BJ (cell line): ENCODE results near the gene USP14. TPM values are rescaled to one million over a fixed set of nuclear protein-coding genes. Genes with fewer than 3 reads are reported as not detected.

ENCODE experiments used
- CTCF ChIA-PET: fragments of 350-600 bp; formaldehyde crosslinking; extraction: SDS; loops from one replicate; lab custom pipeline; 2021; ENCODE audit warnings: antibody characterized with exemption, inconsistent platforms; lab: Yijun Ruan, JAX
- POLR2A ChIA-PET: fragments of 300-600 bp; sonication (Branson Sonifier 250); formaldehyde crosslinking; extraction: SDS; loops from one replicate; lab custom pipeline; 2021; ENCODE audit warnings: antibody characterized with exemption; lab: Charles Lee
- DNase-seq: peaks from one replicate; pipeline ENCODE4 v3.0.0-alpha.2; 2011; ENCODE audit warnings: low read depth
- H3K27me3 ChIP-seq: 2 replicates; pipeline ENCODE4 v1.6.0; 2011; ENCODE audit warnings: low read length; ENCODE audit not compliant: control insufficient read depth, insufficient read depth
- H3K36me3 ChIP-seq: 2 replicates; pipeline ENCODE4 v1.5.1; 2011; ENCODE audit warnings: low read length; ENCODE audit not compliant: control insufficient read depth, insufficient read depth
- H3K4me3 ChIP-seq: 2 replicates; pipeline ENCODE4 v1.5.1; 2011; ENCODE audit warnings: low read depth, mild to moderate bottlenecking, control low read depth, low read length
- CTCF ChIP-seq: IDR thresholded peaks from 2 replicates; pipeline ENCODE4 v1.5.1; 2011; ENCODE audit warnings: low read depth, mild to moderate bottlenecking, control low read depth, inconsistent platforms, low read length, moderate library complexity; ENCODE audit not compliant: insufficient read depth
- polyA plus RNA-seq: library from polyadenylated mRNA; depleted of rRNA; stranded (reverse); fragments of >200 nt; gene quantifications from 2 replicates; pipeline ENCODE4 v1.2.3, GENCODE V29; 2011

Gene USP14
- polyA plus RNA-seq, 1 experiment, result 11.2 TPM

- Histone ChIP-seq H3K27me3 (no peaks in the 10 kb centered on the region), H3K36me3 (peaks cover 5% of the 10 kb centered on the region), H3K4me3 (no peak overlapping the region)
- no peak for DNase-seq
- no peak for TF ChIP-seq CTCF
- CTCF ChIA-PET, result interaction anchor here (0.5 kb wide), 1 partner anchor 399 kb away, joined by 3 read pairs; no protein-coding TSS in a partner anchor
- POLR2A ChIA-PET, result no interaction called here
Measured at GRCh38 chr18:220708-221107, 62.4 kb downstream of the USP14 start.

- Histone ChIP-seq H3K4me3 (no peak overlapping the region), H3K36me3 (0 out of 2 replicates have a peak, but pooled peaks cover 1% of the 10 kb centered on the region), H3K27me3 (no peaks in the 10 kb centered on the region)
- CTCF ChIA-PET, result interaction anchor here (1.4 to 1.9 kb wide), 2 partner anchors 9 to 10 kb away, joined by 5 read pairs; no protein-coding TSS in a partner anchor
- POLR2A ChIA-PET, result no interaction called here
- no peak for TF ChIP-seq CTCF
- DNase-seq, result no peak
Measured at GRCh38 chr18:225745-226144, 67.4 kb downstream of the USP14 start.

- CTCF ChIA-PET, result interaction anchor here (1.1 kb wide), 1 partner anchor 265 kb away, joined by 3 read pairs; no protein-coding TSS in a partner anchor
- POLR2A ChIA-PET, result no interaction called here
- Histone ChIP-seq H3K27me3 (no peaks in the 10 kb centered on the region), H3K36me3 (peaks cover 3% of the 10 kb centered on the region; the same call in 1 of the 2 replicates), H3K4me3 (no peak overlapping the region)
- no peak for TF ChIP-seq CTCF
- no peak for DNase-seq
Measured at GRCh38 chr18:227374-227773, 69.0 kb downstream of the USP14 start.

- POLR2A ChIA-PET, result no interaction called here
- H3K4me3 ChIP-seq, result no peak overlapping the region
- peaks cover 3% of the 10 kb centered on the region; the same call in 1 of the 2 replicates for H3K36me3 ChIP-seq
- CTCF ChIA-PET, result no interaction called here
- DNase-seq, result no peak
- no peaks in the 10 kb centered on the region for H3K27me3 ChIP-seq
- no peak for TF ChIP-seq CTCF
Measured at GRCh38 chr18:227902-228301, 69.5 kb downstream of the USP14 start.

- Histone ChIP-seq H3K36me3 (peaks cover 2% of the 10 kb centered on the region; the same call in 1 of the 2 replicates), H3K4me3 (no peak overlapping the region), H3K27me3 (no peaks in the 10 kb centered on the region)
- CTCF ChIA-PET, result interaction anchor here (2.2 kb wide), 1 partner anchor 16 kb away, joined by 8 read pairs; no protein-coding TSS in a partner anchor
- POLR2A ChIA-PET, result interaction anchor here (0.6 kb wide), 1 partner anchor 68 kb away, joined by 3 read pairs; no protein-coding TSS in a partner anchor
- DNase-seq, result no peak
- no peak for TF ChIP-seq CTCF
Measured at GRCh38 chr18:228586-228985, 70.2 kb downstream of the USP14 start.
